Neural progenitor cell (in vitro differentiated cells): ENCODE data around the gene UHRF2. TPM values are rescaled to one million over a fixed set of nuclear protein-coding genes. Genes with fewer than 3 reads are reported as not detected.

Source experiments
- DNase-seq: peaks from one replicate; pipeline ENCODE4 v3.0.0-alpha.2; 2016; ENCODE audit warnings: low spot score
- H2AFZ ChIP-seq: fragments of 200-600 bp; sonication (generic); replicated peaks from 2 replicates; pipeline ENCODE4 v1.6.1; 2016; ENCODE audit warnings: antibody characterized with exemption
- H3F3A ChIP-seq: fragments of 200-600 bp; sonication (generic); 2 replicates; pipeline ENCODE4 v1.6.1; 2016; ENCODE audit warnings: antibody characterized with exemption, low read depth
- H3K27ac ChIP-seq: fragments of 200-600 bp; sonication (generic); 2 replicates; pipeline ENCODE4 v1.5.1; 2016; ENCODE audit warnings: mild to moderate bottlenecking
- H3K27me3 ChIP-seq: fragments of 200-600 bp; sonication (generic); 2 replicates; pipeline ENCODE4 v1.6.1; 2016; ENCODE audit warnings: mild to moderate bottlenecking, moderate library complexity
- H3K36me3 ChIP-seq: fragments of 200-600 bp; sonication (generic); 2 replicates; pipeline ENCODE4 v1.5.1; 2016
- H3K4me1 ChIP-seq: fragments of 200-600 bp; sonication (generic); 2 replicates; pipeline ENCODE4 v1.6.1; 2016; ENCODE audit warnings: mixed run types
- H3K4me2 ChIP-seq: fragments of 200-600 bp; sonication (generic); 2 replicates; pipeline ENCODE4 v1.6.1; 2016
- H3K4me3 ChIP-seq: fragments of 200-600 bp; sonication (generic); 2 replicates; pipeline ENCODE4 v1.5.1; 2016
- H3K79me2 ChIP-seq: fragments of 200-600 bp; sonication (generic); 2 replicates; pipeline ENCODE4 v1.6.1; 2016; ENCODE audit warnings: low read depth
- H3K9ac ChIP-seq: fragments of 200-600 bp; sonication (generic); 2 replicates; pipeline ENCODE4 v1.6.1; 2016
- H3K9me3 ChIP-seq: fragments of 200-600 bp; sonication (generic); 2 replicates; pipeline ENCODE4 v1.5.1; 2016; ENCODE audit warnings: low read depth
- H4K20me1 ChIP-seq: fragments of 200-600 bp; sonication (generic); 2 replicates; pipeline ENCODE4 v1.6.1; 2016; ENCODE audit warnings: low read depth
- H3K27ac Mint-ChIP-seq: 3 replicates; pipeline ENCODE4 v1.8.0; 2021; ENCODE audit warnings: mixed read lengths
- H3K27me3 Mint-ChIP-seq: 2 replicates; pipeline ENCODE4 v1.8.0; 2022; ENCODE audit warnings: low read depth, mild to moderate bottlenecking, inconsistent platforms, moderate library complexity, mixed read lengths; ENCODE audit not compliant: insufficient read depth
- H3K36me3 Mint-ChIP-seq: 3 replicates; pipeline ENCODE4 v1.8.0; 2021; ENCODE audit warnings: mixed read lengths
- H3K4me1 Mint-ChIP-seq: 3 replicates; pipeline ENCODE4 v1.8.0; 2021; ENCODE audit warnings: mixed read lengths
- H3K4me3 Mint-ChIP-seq: 3 replicates; pipeline ENCODE4 v1.8.0; 2021; ENCODE audit warnings: mild to moderate bottlenecking, moderate library complexity, mixed read lengths
- H3K9me3 Mint-ChIP-seq: 3 replicates; pipeline ENCODE4 v1.8.0; 2020; ENCODE audit warnings: mixed read lengths
- CTCF ChIP-seq: fragments of 200-600 bp; sonication (generic); IDR thresholded peaks from 2 replicates; pipeline ENCODE4 v1.5.1; 2017; ENCODE audit warnings: antibody characterized with exemption, mild to moderate bottlenecking
- EZH2 ChIP-seq: fragments of 200-600 bp; sonication (generic); IDR thresholded peaks from 2 replicates; pipeline ENCODE4 v1.6.1; 2017; ENCODE audit warnings: antibody characterized with exemption, mild to moderate bottlenecking, moderate library complexity
- EZH2phosphoT487 ChIP-seq: fragments of 200-600 bp; sonication (generic); IDR thresholded peaks from 2 replicates; pipeline ENCODE4 v1.6.1; 2017; ENCODE audit warnings: antibody characterized with exemption
- total RNA-seq: library from RNA; depleted of rRNA; stranded (reverse); fragments of >200 nt; gene quantifications from 2 replicates; pipeline ENCODE4 v1.2.3, GENCODE V29; 2015; ENCODE audit warnings: low replicate concordance

Gene UHRF2
- total RNA-seq, 1 donor from 2014 or later: 114 TPM

DNA sequence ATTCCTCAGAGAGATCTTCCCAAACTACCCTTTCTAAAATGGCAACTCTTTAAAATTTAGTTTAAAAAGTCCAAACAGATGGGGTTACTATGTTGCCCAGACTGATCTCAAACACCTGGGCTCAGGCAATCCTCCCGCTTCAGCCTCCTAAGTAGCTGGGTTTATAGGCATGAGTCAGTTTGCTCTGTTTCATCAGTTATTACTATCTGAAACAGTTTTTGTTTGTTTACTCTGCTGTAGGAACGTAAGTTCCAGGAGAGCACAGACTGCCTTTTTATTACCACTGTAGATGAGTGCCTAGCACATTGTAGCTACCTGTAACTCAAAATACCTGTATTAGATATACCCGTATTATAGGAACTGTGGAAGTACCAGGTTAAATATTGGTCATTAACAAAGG, 89.4 kb downstream of the UHRF2 start:
- Histone ChIP-seq H3K9ac (no peak overlapping the region), H2AFZ (no peak overlapping the region), H3K27ac (no peak overlapping the region), H3F3A (no peaks in the 10 kb centered on the region), H3K9me3 (no peaks in the 10 kb centered on the region), H4K20me1 (no peaks in the 10 kb centered on the region), H3K4me3 (no peak overlapping the region), H3K27me3 (no peaks in the 10 kb centered on the region), H3K4me2 (no peak overlapping the region), H3K4me1 (no peaks in the 10 kb centered on the region), H3K79me2 (no peaks in the 10 kb centered on the region), H3K36me3 (peaks cover 34% of the 10 kb centered on the region)
- Mint-ChIP-seq H3K4me1 (no peaks in the 10 kb centered on the region), H3K4me3 (no peak overlapping the region), H3K9me3 (no peaks in the 10 kb centered on the region), H3K36me3 (peaks cover 27% of the 10 kb centered on the region), H3K27me3 (no peaks in the 10 kb centered on the region), H3K27ac (no peak overlapping the region)
- DNase-seq: no peak
- TF ChIP-seq EZH2phosphoT487: no peak
- no peak for TF ChIP-seq CTCF
- no peak for TF ChIP-seq EZH2

DNA sequence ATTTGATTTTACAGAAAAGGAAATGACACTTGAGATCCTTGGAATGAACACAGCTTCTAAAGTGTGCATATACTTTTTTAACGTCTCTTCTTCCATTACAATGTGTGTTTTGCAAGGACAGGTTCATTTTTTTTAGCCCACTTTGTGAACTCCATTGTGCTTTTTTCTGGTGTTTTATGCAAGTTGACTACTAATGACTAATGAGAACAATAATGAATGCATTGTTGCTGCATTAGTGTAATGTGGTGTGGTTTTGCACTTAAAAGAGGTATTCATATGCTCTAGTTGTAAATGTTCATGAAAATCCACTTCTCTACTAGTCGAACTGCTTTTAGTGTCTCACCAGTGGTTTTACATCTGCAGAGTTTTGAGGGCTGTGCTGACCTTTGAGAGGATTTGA, 93.6 kb downstream of the UHRF2 start:
- Histone ChIP-seq H3K79me2 (no peaks in the 10 kb centered on the region), H3K4me2 (no peak overlapping the region), H4K20me1 (no peaks in the 10 kb centered on the region), H3K9me3 (no peaks in the 10 kb centered on the region), H3F3A (peaks cover 10% of the 10 kb centered on the region), H3K9ac (no peak overlapping the region), H3K4me1 (no peaks in the 10 kb centered on the region), H3K4me3 (no peak overlapping the region), H3K36me3 (peaks cover 26% of the 10 kb centered on the region), H2AFZ (no peak overlapping the region), H3K27me3 (no peaks in the 10 kb centered on the region), H3K27ac (no peak overlapping the region)
- TF ChIP-seq EZH2phosphoT487 (no peak), EZH2 (no peak), CTCF (no peak)
- H3K27ac Mint-ChIP-seq: no peak overlapping the region
- no peaks in the 10 kb centered on the region for H3K4me1 Mint-ChIP-seq
- H3K9me3 Mint-ChIP-seq: no peaks in the 10 kb centered on the region
- no peaks in the 10 kb centered on the region for H3K27me3 Mint-ChIP-seq
- no peak for DNase-seq
- no peak overlapping the region for H3K4me3 Mint-ChIP-seq
- peaks cover 37% of the 10 kb centered on the region for H3K36me3 Mint-ChIP-seq

DNA sequence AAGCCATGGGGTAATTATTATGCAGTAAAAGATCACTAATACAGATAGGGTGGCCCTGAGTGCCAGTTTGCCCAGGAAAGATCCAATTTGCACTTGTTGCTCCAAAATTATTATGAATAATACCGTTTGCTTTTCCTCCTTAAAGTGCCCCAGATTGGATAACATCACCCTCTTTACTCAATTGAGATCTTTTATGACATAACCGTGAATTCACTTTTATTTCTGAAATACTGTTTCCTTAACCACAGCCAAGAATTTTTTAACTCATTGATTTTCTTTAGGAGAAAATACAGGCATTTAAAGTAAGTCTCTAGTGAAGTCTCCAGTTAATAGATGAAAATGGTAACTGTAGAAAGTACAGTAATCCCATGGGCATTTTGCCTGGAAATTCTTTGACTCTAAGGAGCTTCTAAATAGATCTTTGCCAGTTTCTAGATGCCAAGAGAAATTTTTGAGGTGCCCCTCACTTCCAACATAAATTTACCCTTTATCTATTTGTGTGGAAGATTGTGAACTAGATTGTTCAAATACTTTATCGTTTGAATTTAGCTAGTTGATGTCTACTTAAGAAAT, 99.2 kb downstream of the UHRF2 start:
- H4K20me1 ChIP-seq: no peaks in the 10 kb centered on the region
- no peak overlapping the region for H3K27ac ChIP-seq
- no peak overlapping the region for H3K27ac Mint-ChIP-seq
- no peak for TF ChIP-seq CTCF
- no peak for TF ChIP-seq EZH2
- TF ChIP-seq EZH2phosphoT487: no peak
- no peaks in the 10 kb centered on the region for H3K27me3 ChIP-seq
- no peaks in the 10 kb centered on the region for H3K27me3 Mint-ChIP-seq
- H3K4me2 ChIP-seq: no peak overlapping the region
- H3K4me3 Mint-ChIP-seq: no peak overlapping the region
- no peaks in the 10 kb centered on the region for H3K9me3 Mint-ChIP-seq
- no peaks in the 10 kb centered on the region for H3K79me2 ChIP-seq
- H3K36me3 ChIP-seq: peaks cover 7% of the 10 kb centered on the region
- no peak overlapping the region for H3K9ac ChIP-seq
- peaks cover 10% of the 10 kb centered on the region for H3F3A ChIP-seq
- H3K4me1 ChIP-seq: no peaks in the 10 kb centered on the region
- no peaks in the 10 kb centered on the region for H3K4me1 Mint-ChIP-seq
- no peak overlapping the region for H3K4me3 ChIP-seq
- H3K9me3 ChIP-seq: no peaks in the 10 kb centered on the region
- H2AFZ ChIP-seq: no peak overlapping the region
- DNase-seq: no peak
- peaks cover 20% of the 10 kb centered on the region for H3K36me3 Mint-ChIP-seq
